NCI-H774 (cell line): ENCODE results near the gene RPAP2.
"Not testable (repeated sequence)": the region's sequence is repeated elsewhere in the genome, so short reads cannot be mapped to it uniquely, and the experiment has no call there.

Experiments used
- DNase-seq: peaks from one replicate; lab custom pipeline; 2025; lab: John Stamatoyannopoulos, UW

Gene RPAP2

DNA sequence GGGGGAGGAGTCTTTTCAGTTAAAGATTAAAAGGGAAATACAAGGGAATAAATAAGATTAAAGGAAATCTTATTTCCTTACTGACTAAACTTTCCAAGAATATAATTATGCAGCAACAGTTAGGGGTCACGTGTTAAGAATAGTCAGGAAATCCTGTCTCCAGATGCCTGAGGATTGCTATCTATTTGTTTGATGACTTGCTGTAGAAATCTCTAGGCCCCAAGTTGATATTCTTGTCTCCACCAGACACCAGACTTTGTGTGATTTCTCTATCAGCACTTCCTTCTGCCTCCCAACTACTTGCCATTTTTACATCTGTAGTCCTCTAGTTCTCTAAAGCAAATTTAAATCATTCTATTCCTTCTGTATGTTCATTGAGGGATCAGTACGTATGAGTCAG is 77.5 kb downstream of the RPAP2 start:
- no peak for DNase-seq

DNA sequence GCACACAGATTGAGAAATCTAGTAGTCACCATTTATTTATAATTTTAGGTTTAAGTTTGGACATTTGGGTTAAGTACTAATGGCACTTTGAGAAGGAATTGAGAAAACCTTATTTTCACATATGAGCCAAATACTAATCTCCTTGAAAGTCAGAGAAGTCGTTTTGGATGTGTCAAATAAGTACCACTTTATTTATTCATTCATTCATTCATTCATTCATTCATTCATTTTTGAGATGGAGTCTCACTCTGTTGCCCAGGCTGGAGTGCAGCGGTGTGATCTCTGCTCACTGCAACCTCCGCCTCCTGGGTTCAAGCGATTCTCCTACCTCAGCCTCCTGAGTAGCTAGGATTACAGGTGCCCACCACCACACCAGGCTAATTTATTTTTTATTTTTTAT is 79.1 kb downstream of the RPAP2 start:
- DNase-seq, result not testable (repeated sequence)

DNA sequence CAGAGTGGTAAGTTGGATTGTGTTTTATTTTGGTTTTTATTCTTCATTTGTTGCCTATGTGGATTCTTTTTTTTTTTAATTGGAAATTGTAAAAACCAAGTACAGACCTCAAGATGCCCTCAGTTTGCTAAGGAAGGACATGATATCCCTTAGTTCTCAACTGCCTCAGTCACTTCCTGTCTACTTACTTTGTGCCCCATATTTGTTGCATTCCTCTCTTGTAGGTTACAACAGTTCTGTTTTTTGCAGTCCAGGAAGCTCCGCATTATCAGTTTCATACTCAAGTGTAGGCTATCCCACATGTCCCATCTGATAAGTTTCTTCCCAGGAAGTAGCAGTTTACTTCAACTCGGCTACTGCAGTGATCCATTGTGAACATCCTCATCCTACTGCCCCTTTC is 82.0 kb downstream of the RPAP2 start:
- DNase-seq, result no peak

DNA sequence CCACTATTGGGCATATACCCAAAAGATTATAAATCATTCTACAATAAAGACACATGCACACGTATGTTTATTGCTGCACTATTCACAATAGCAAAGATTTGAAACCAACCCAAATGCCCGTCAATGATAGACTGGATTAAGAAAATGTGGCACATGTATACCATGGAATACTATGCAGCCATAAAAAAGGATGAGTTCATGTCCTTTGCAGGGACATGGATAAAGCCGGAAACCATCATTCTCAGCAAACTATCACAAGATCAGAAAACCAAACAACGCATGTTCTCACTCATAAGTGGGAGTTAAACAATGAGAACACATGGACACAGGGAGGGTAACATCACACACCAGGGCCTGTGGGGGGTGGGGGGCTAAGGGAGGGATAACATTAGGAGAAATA is 95.1 kb downstream of the RPAP2 start:
- DNase-seq, result not testable (repeated sequence)

DNA sequence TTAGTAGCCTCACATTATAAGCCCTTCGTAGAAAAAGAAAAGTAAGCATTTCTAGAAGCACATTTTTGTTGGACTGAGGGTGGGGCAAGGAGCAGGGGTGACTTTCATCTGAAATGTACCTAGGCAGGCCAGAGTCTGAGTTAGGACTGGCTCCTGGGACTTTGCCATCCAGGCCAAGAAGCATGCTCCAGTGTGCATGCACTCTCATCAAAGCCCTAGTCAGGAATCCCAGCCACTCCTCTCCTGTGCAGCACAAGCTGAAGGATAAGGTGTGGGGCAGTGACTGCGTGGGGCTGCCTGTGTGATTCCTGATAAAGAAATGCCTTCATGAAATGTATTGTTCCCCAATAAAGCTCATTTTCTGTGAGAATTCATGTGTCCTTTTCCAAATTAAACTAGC is 99.7 kb downstream of the RPAP2 start:
- no peak for DNase-seq

DNA sequence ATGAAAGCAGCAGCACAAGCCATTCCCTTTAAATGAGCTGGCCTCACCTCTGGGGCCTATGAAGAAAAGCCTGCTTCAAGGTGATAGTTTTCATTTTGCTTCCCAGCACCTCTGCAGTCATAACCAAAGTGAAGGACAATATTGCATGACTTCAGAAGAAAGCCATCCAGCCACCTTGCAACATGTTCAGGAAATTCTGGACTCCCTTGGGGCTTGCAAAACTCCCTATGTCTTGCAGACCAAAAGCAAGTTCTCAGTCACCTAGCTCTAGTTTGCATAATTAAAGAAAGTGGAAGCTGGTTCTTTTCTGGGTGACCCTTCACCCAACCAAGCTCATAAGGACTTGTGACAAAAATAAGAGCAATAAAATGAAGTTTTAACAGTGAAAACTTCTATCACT is 100.2 kb downstream of the RPAP2 start:
- no peak for DNase-seq

DNA sequence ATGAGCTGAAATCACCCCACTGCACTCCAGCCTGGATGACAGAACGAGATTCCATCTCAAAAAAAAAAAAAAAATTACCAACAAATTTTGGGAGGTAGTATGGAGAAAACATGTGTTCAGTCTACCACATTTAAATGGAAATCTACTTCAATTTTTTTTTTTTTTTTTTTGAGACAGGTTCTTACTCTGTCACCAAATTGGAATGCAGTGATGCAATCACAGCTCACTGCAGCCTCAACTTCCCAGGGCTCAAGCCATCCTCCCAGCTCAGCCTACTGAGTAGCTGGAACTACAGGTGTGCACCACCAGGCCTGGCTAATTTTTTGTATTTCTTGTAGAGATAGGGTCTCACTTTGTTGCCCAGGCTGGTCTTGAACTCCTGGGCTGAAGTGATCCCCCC is 105.8 kb downstream of the RPAP2 start:
- no peak for DNase-seq

DNA sequence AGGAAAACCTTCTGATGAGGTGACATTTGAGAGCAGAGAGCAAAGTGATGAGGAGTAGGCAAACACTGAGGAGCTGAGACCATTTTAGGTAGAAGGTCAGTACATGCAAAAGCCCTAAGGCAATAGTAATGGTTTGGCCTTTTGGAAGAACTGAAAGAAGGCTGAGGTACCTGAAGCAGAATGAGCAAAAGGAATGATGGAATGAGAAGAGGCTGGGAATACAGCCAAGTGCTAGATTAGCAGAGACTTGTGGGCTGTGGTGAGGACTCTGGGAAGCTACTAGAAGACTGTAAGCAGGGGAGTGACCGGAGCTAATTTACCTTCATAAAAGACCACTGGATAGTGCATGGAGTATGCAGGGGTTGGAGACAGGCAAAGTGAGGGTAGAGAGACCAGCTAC is 110.0 kb downstream of the RPAP2 start:
- no peak for DNase-seq

DNA sequence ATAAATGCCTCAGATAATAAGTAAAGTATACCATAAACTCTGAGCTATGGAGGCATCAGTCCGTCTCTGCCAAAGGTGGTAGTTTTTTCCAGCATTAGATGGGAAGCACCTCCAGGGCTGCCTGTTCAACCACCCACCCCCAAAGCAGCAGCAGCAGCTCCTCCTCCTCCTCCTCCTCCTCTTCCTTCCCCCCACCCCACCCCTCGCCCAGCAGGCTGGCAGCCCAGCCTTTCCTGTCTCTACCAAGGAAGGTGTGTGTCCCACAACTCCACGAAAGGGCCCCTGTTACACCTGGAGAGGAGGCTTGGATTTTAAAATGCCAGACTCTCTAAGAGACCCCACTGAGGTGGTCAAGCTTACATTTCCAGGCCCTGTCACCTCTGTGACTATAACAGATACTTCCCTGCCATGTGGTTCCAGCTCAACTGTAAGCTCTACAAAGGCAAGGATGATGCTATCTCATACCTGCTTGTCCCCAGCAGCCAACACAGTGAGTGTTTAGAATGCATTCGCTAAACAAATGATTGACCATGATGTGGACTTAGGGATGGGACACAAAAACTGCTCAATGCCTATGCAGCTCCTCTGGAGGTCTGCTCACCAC is 111.2 kb downstream of the RPAP2 start:
- DNase-seq, result no peak

DNA sequence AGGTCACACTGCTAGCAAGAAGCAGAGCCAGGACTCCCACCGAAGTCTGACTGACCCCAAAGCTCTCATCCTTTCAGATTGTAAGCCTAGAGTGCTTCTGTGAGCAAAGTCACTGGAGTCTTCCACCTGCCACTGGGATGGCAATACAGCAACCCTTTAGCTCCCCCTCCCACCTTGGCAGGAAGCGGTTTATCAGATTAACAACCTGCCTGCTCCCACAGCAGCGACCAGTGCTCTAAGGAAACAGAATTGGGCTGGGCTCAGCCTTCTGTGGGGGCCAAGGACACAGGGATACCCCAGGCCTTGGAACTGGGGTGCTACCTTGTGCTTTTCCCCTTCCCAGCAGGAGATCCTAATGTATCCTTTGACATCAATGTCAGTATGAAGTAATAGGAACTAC is 111.8 kb downstream of the RPAP2 start:
- no peak for DNase-seq

DNA sequence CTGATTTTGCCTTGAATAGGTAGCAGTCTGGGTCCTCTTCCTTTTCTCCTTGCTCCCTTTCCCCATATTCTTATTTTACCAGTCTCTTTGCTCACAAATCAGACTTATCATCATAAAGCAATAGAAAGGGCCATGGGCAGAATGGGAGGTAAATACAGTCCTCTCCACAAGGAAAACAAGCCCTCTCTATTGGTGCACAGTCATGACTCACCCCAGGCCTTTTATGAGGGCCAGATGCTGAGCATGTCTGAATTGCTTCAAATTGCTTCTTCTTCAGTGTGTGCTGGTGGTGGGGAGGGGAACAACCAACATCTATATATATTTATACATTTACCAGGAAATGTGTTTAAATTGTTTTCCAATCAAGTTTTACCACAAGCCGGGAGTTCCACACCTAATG is 112.7 kb downstream of the RPAP2 start:
- DNase-seq, result no peak

DNA sequence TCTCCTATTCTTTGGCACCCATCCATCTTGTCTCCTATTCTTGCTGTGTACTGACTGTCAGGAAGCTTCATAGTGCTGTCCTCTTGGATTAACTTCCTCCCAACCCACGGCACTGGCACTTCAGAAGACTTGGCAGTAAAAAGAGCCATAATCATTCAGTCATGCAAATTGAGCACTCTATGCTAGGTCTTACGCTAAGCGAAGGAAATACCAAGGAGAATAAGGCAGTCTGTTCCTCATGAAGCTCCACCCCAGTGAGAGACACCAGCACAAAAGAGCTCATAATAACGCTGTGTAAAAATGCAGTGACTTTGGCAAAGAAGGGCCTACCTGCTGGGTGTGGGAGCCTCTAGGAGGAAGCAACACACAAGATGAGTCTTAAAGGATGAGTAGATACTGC is 120.8 kb downstream of the RPAP2 start:
- DNase-seq, result no peak

DNA sequence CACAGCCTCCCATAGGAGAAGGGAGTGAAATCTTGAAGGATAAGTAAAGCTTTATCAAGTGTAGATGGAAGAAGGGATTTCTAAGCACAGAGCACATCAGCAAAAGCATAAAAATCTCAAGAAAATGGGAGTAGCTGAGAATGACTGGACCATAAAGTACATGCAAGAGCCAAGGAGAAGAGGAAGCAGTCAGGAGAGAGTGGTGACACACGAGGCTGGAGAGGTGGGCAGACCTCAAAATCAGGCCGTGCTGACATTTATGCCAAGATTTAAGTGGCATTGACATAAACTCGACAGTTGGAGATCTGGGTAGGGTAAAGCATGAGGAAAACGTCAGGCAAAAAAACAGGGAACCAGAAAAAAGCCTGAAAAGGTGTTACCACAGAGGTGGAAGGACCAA is 125.5 kb downstream of the RPAP2 start:
- no peak for DNase-seq

DNA sequence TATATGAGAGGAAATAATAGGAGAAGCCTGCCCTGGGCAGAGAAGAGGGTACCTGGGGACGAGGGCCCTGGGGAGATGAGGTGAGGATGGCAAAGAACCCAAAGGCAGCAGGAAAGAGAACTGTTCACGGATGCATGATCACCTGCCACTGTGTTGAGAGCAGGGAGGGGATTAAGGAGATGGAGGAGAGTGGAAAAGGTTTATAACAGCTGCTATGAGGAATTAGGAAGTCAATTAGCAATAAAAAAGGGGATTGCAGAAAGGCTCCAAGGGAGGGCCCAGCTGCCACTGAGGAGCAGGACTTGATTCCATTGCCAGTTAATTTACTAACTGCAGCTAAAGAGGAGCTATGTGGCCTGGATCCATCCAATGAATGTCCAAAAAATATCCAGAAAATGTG is 126.8 kb downstream of the RPAP2 start:
- DNase-seq, result no peak

DNA sequence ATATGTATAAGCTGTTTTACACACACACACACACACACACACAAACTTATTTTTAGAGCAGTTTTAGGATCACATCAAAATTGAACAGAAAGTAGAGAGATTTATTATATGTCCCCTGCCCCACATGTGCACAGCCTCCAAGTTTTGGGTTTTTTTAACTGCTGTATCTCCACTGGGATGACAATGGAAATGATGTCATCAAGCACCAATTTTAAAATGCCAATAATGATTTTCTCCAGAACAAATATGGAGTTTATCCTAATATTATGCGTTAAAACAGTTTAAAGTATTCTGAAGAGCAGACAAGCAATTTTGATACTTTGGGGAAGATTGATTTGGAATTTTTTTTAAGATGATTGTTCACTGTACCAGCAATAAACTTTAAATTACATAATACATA is 131.2 kb downstream of the RPAP2 start:
- DNase-seq, result no peak

DNA sequence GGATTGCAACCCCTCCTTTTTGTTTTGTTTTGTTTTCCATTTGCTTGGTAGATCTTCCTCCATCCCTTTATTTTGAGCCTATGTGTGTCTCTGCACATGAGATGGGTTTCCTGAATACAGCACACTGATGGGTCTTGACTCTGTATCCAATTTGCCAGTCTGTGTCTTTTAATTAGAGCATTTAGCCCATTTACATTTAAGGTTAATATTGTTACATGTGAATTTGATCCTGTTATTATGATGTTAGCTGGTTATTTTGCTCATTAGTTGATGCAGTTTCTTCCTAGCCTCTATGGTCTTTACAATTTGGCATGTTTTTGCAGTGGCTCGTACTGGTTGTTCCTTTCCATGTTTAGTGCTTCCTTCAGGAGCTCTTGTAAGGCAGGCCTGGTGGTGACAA is 135.7 kb downstream of the RPAP2 start:
- not testable (repeated sequence) for DNase-seq

DNA sequence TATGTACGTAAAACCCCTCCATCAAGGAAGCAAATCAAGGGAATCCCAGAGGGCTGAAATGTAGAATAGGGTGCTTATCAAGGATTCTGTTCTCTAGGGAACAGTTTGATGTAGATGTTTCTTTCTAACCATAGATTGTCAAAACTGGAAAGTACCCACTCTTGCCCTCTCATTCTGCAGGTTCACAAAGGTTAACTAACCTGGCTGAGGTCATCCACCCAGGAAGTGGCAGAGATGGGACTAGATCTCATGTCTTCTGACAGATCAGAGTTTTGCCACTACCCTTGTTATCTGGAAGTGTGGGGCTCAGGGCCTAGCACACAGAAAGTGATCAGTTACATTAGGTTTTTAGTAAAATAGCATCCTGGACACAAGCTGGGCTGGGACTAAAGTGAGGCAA is 140.4 kb downstream of the RPAP2 start:
- DNase-seq, result no peak

DNA sequence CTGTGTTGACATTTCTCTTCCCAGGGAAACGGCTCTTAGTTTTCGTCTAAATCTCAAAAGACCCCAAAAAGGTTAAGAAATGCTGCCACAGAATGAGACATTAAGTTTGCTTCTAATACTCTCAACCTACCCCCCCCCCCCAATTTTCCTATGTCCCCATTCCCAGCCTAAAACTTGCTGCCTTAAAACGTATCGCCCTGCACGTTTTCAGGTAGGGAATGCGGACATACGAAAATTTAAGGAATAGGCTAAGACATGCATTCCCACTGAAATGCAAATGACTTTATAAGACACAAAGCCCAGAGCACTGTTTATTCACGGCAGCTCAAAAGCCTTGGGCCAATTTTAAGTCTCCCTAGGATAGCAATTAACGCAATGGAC is 142.4 kb downstream of the RPAP2 start:
- DNase-seq, result no peak

DNA sequence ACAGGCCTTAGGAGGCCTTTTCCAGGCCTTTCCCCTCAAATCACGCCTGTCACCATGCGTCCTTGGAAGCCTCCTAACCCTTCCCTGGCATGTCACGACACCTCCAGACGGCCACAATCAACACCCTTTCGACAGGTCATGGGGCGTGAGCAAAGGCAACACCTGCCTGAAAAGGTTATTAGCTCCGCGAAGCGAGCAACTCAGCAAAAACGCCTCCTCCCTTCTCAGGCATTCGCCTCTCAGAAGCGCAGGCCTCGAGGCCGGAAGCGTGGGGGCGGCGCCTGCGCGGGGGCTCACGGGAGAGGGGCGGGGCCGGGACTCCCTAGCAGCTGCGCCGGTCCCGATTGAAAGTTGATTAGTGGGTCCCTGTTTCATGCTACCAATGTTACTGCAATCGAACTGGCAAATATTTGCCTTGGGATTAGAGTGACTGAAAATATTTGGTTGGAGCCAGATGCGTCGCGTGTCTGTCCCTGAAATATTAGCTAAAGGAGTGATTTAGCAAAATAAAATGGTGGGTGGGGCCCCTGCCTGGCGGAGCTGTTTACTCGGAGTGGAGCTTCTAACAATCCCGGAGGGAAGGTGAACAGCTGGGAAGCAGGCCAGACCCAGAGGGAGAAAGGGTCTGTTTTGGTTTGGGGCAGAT is 143.0 kb downstream of the RPAP2 start:
- DNase-seq, result peak; percentile 87

DNA sequence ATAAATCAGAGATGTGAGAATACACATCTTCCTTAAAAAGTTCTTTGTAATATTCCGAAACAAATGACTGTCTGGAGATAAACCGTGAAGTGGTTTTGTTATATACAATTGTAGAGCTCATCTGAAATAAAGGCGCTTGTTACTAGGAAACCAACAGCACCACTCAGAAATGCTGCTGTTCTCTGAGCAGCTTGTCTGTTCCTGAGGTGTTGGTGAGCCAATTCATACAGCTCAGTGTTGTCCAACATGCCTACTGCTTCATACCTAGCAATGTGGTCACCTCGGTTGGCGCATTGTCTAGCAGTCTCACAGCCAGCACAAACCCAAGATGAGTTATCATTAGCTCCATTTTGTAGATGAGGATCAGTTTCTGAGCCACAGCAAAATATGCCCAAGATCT is 143.5 kb downstream of the RPAP2 start:
- no peak for DNase-seq

DNA sequence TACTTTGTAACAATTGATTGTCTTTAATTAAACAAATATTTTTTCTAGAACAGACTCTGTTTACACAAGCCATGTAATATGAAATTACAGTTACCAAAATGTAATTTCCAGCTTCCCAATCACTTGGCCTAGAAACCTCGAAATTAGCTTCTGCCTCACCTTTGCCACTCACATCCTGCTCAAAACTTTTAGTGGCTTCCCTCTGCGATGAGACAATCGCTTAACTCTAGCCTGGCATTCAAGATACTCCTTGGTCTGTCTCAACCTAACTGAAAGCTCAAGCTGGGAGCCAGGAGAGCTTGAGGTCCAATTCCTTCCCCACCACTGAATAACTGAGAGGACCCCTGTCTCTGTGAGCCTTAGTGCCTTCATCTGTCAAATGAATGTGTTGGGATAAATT is 145.0 kb downstream of the RPAP2 start:
- DNase-seq, result no peak

DNA sequence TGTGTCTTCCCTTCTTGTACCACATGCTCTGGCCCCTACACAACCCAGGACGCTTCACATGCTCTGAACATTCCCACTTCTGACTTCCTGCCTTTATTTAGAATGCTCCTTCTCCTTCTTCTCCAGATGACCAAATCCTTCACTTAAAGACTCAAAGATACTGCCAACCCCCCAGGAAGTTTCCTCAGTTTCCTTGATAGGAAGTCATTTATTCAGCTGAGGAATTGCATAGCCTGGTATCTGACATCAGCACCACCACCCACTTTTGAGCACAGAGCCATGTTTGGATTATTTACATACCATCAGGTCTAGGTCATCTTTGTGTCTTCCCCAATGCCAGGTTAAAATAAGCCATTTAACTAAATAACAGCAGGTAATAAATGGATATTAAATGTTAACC is 145.5 kb downstream of the RPAP2 start:
- DNase-seq, result no peak

DNA sequence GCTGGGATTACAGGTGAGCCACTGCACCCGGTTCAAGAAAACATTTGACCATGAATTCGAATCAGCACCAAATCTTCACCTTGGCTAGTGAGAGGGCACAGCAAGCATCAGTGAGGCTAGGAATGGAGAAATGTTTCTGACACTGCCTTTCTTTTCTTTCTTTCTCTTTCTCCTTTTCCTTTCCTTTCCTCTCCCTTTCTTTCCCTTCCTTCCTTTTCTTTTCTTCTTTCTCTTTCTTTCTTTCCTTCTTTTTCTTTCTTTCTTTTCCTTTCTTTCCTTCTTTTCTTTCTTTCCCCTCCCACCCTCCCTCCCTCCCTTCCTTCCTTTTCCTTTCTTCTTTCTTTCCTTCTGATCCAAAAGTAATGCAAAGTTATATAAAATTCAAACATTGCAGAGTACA is 147.0 kb downstream of the RPAP2 start:
- no peak for DNase-seq

DNA sequence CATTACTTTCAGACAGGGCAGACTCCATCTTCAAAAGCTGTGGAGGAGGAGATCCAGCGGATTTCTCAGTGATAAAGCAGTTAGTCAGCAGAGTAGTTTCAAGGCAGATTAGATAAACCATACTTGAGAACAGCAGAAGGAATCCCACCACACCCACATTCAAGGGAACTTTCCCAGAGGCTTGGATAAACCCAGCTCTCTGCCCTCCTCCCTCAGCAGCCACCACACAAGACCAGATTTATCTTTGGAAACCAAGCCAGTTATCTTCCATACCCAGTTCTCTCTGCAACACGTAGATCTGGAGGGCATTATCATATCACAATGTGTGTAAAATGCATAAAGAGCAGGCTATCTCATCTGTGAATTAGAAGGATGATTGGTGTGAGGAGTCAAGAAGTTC is 147.7 kb downstream of the RPAP2 start:
- no peak for DNase-seq
